ENCODE data around the gene TRAPPC12.

The TRAPPC12 gene

DNA sequence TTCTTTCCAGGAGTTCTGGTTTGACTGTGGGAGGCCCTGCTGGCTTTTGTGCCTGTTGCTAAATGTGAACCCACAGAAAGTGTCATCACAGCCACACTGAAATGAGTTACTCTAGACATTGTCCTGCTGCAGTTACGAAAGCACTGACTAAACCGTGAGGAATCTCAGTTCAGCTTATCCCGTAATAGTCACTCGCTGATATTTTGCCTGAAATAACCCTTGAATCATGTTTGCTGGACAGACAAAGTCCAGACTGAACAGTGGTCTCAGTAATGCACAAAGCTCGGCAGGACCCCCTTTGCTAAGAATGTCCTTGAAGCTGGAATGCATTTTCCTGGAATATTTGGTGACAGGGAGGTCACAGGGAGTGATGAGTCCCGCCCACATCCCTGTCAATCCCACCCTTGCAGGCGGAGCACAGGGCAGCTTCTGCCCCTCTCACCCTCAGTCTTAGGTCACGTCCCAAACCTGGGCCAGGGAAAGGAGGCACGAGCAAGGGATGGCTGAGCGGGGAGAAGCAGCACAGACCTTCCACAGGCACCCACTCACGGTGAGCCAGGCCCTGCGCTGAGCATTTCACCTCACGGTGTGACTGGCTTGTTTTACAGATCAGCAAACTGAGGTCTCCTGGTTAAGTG, 86.5 kb downstream of the TRAPPC12 start:
- H3K4me3 ChIP-seq (replicated peaks in 1 of 2; ENCODE audit: low read depth in 2 of 2, low read length in 2 of 2), result no peak overlapping the region
- DNase-seq (ENCODE audit: low read depth in 2 of 2), result peak; percentile 94 to 97
- TF ChIP-seq, protein P1, sequence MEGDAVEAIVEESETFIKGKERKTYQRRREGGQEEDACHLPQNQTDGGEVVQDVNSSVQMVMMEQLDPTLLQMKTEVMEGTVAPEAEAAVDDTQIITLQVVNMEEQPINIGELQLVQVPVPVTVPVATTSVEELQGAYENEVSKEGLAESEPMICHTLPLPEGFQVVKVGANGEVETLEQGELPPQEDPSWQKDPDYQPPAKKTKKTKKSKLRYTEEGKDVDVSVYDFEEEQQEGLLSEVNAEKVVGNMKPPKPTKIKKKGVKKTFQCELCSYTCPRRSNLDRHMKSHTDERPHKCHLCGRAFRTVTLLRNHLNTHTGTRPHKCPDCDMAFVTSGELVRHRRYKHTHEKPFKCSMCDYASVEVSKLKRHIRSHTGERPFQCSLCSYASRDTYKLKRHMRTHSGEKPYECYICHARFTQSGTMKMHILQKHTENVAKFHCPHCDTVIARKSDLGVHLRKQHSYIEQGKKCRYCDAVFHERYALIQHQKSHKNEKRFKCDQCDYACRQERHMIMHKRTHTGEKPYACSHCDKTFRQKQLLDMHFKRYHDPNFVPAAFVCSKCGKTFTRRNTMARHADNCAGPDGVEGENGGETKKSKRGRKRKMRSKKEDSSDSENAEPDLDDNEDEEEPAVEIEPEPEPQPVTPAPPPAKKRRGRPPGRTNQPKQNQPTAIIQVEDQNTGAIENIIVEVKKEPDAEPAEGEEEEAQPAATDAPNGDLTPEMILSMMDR (IDR thresholded peaks at IDR 0.05; ENCODE audit: low read depth, low read length), result no peak

DNA sequence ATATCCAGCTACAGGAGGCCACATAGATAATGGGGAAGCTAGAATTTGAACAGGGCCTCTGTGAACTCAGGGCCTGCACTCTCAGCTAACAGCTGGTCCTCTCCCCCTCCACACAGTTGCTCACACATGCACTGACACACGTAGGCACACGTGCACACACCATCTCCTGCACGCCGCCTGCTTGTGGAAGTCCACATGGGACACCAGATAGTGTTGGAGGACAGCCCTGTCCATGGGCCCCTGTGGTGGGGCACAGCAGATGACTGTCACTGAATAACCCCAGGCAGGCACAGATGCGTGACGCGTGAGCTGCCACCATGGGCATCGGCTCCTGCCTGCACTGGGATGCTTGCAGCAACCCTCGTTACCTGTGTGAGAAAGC, 87.0 kb downstream of the TRAPPC12 start:
- peak in 1 of 2 donors; percentile 8 for DNase-seq (ENCODE audit: low read depth in 2 of 2)
- H3K4me3 ChIP-seq (replicated peaks in 1 of 2; ENCODE audit: low read depth in 2 of 2, low read length in 2 of 2), result no peak overlapping the region
- TF ChIP-seq, protein P1 (IDR thresholded peaks at IDR 0.05; ENCODE audit: low read depth, low read length), result no peak

DNA sequence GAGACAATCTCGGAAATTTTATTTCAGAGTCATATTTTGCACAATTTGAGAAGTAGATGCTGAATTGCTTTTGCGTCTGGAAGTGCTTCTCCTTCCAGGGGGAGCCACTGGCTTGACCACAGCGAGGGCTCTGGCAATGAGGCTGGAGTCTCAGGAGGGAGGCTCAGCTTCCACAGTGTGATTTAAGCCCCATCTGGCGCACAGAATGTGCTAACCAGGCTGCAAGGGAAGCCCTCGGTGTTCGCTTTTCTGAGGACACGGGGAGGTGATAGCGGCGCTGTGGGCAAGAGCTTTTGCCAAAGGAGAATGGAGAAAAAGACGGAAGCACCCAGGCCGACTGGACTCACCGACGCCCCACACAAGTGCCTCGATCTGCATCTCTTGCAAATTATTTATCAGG, 87.5 kb downstream of the TRAPPC12 start:
- no peak overlapping the region for H3K4me3 ChIP-seq (replicated peaks in 1 of 2; ENCODE audit: low read depth in 2 of 2, low read length in 2 of 2)
- DNase-seq (ENCODE audit: low read depth in 2 of 2), result no peak
- TF ChIP-seq, protein P1 (IDR thresholded peaks at IDR 0.05; ENCODE audit: low read depth, low read length), result no peak

DNA sequence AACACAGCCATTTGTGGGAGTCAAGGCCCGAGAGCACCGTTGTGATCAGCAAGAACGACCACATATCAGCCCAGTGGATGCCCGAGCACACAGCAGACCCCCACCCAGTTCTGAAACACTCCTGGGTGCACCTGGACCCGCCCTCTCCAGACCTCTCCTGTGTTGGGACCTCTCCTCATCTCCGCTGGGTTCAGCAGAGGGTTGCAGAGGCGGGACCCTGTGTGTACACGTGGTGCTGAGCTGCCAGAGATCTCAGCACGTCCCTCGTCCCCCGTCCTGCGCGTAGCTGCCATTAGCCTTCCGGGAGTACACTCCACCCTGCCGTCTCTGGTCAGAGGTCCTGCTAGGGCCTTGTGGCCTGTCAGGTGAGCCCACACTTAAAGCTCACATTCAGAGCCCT, 88.2 kb downstream of the TRAPPC12 start:
- TF ChIP-seq, protein P1 (IDR thresholded peaks at IDR 0.05; ENCODE audit: low read depth, low read length), result no peak
- no peak overlapping the region for H3K4me3 ChIP-seq (replicated peaks in 1 of 2; ENCODE audit: low read depth in 2 of 2, low read length in 2 of 2)
- DNase-seq (ENCODE audit: low read depth in 2 of 2), result no peak

DNA sequence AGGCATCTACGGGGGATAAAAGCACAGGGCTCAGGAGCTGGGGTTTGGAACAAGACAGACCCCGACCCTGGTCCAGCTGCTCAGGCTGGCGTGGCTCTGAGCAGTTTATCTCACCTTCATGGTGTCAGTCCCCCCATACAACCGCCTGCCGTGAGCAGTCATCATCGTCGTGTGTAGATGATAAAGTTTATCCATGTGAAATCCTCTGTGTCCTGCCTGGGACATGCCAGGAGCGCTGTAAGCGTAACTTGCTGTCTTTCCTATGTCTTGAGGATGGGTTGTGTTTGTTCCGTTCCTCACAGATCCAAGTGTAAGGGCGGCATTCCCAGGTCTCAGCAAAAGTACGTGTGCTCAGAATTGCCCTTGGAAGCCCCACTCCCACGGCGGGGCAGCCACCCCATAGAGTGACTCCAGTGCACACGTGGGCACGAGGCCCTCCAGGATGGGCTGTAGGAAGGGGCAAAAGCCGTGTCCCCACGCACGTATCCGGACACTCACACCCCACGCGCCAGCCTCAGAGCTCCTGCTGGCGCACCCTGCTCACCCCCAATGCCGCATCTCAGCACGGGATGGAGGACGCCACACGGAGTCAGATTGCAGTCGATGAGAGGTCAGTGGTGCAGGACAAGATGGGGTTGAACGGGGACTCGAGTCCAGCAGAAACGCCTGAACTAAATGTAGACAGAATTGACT, 88.9 kb downstream of the TRAPPC12 start:
- TF ChIP-seq, protein P1 (IDR thresholded peaks at IDR 0.05; ENCODE audit: low read depth, low read length), result no peak
- no peak for DNase-seq (ENCODE audit: low read depth in 2 of 2)
- H3K4me3 ChIP-seq (replicated peaks in 1 of 2; ENCODE audit: low read depth in 2 of 2, low read length in 2 of 2), result no peak overlapping the region

DNA sequence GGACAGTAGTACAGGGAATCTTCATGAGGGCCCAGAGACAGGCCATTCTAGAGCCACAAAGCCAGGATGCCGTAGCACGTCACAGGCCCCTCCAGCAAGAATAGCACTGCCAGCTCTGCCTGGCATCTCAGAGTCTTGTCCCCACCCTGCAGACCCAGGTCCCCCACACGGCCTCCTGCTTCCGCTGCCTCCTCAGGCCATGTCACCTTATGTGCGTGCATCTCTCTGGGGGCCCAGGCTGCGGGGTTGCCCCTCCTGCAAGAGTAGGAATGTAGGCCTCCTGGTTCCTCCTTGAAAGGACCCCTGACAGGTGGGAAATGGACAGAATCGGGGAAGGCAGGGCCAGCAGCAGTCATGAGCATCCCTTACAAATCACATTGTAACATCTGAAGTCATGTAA, 90.0 kb downstream of the TRAPPC12 start:
- no peak for DNase-seq (ENCODE audit: low read depth in 2 of 2)
- no peak overlapping the region for H3K4me3 ChIP-seq (replicated peaks in 1 of 2; ENCODE audit: low read depth in 2 of 2, low read length in 2 of 2)
- TF ChIP-seq, protein P1 (IDR thresholded peaks at IDR 0.05; ENCODE audit: low read depth, low read length), result no peak
